HepG2 (cell line): Measurements from ENCODE around the gene NBEAL2. TPM values are rescaled to one million over a fixed set of nuclear protein-coding genes. Genes with fewer than 3 reads are reported as not detected.

ENCODE experiments used
- BCL6 ChIP-seq: IDR thresholded peaks from 2 replicates; pipeline ENCODE4 v1.6.1; 2016; ENCODE audit warnings: missing genetic modification reagents, missing compliant biosample characterization
- CBFB ChIP-seq: sonication (generic); formaldehyde crosslinking; IDR thresholded peaks from 2 replicates; pipeline ENCODE4 v1.4.0; 2020; ENCODE audit warnings: missing genetic modification reagents
- CEBPZ ChIP-seq: IDR thresholded peaks from 2 replicates; pipeline ENCODE4 v1.6.1; 2012; ENCODE audit warnings: low read length, improper control_type of control experiment
- HBP1 ChIP-seq: IDR thresholded peaks from 2 replicates; pipeline ENCODE4 v1.6.1; 2016; ENCODE audit warnings: low read depth, control low read depth
- NFKBIZ ChIP-seq: IDR thresholded peaks from 2 replicates; pipeline ENCODE4 v1.6.1; 2018; ENCODE audit warnings: missing genetic modification reagents, missing compliant biosample characterization
- RARG ChIP-seq: sonication (generic); formaldehyde crosslinking; IDR thresholded peaks from 2 replicates; pipeline ENCODE4 v1.4.0; 2020; ENCODE audit warnings: low read depth, mild to moderate bottlenecking, missing genetic modification reagents
- REPIN1 ChIP-seq: sonication (generic); formaldehyde crosslinking; IDR thresholded peaks from 2 replicates; pipeline ENCODE4 v1.8.0; 2022; ENCODE audit warnings: missing genetic modification reagents, low read depth, mild to moderate bottlenecking, borderline replicate concordance
- RFXANK ChIP-seq: IDR thresholded peaks from 2 replicates; pipeline ENCODE4 v1.6.1; 2016
- SALL1 ChIP-seq: sonication (generic); formaldehyde crosslinking; IDR thresholded peaks from 2 replicates; pipeline ENCODE4 v1.8.0; 2022; ENCODE audit warnings: mild to moderate bottlenecking, missing genetic modification reagents
- SETDB1 ChIP-seq: sonication (generic); formaldehyde crosslinking; IDR thresholded peaks from 2 replicates; pipeline ENCODE4 v1.5.1; 2020; ENCODE audit warnings: missing genetic modification reagents, mild to moderate bottlenecking, borderline replicate concordance
- ZBTB21 ChIP-seq: sonication (generic); formaldehyde crosslinking; IDR thresholded peaks from 2 replicates; pipeline ENCODE4 v1.4.0; 2020; ENCODE audit warnings: missing genetic modification reagents
- ZBTB34 ChIP-seq: sonication (generic); formaldehyde crosslinking; IDR thresholded peaks from 2 replicates; pipeline ENCODE4 v1.8.0; 2022; ENCODE audit warnings: mild to moderate bottlenecking, missing genetic modification reagents
- ZMYM3 ChIP-seq: sonication (generic); formaldehyde crosslinking; IDR thresholded peaks from 2 replicates; pipeline ENCODE4 v1.5.1; 2020; ENCODE audit warnings: mild to moderate bottlenecking, missing genetic modification reagents
- ZNF12 ChIP-seq: sonication (generic); formaldehyde crosslinking; IDR thresholded peaks from 2 replicates; pipeline ENCODE4 v1.5.0; 2020; ENCODE audit warnings: missing genetic modification reagents
- ZNF609 ChIP-seq: sonication (generic); formaldehyde crosslinking; IDR thresholded peaks from 2 replicates; pipeline ENCODE4 v1.4.0; 2020; ENCODE audit warnings: mild to moderate bottlenecking, missing genetic modification reagents, borderline replicate concordance
- ZNF780A ChIP-seq: sonication (generic); formaldehyde crosslinking; IDR thresholded peaks from 2 replicates; pipeline ENCODE4 v1.8.0; 2022; ENCODE audit warnings: mild to moderate bottlenecking, missing genetic modification reagents, moderate library complexity
- polyA plus RNA-seq, 8 experiments: library from polyadenylated mRNA; depleted of rRNA in 3 of 8; stranded (reverse) in 7 of 8; unstranded in 1 of 8; fragments of >200 nt; fragmentation: Illumina TruSeq in 4 of 8; extraction: Trizol in 4 of 8; gene quantifications; 2 replicates each; pipeline versions ENCODE4 v1.2.1 to v1.2.3, GENCODE V29; 2011 to 2016; ENCODE audit warnings: low read depth in 4 of 8, missing spikeins in 1 of 8, mixed read lengths in 1 of 8; ENCODE audit not compliant: insufficient read depth in 1 of 8
- total RNA-seq, 5 experiments: library from RNA; depleted of rRNA; stranded (reverse); fragments of >200 nt; fragmentation: Illumina TruSeq; extraction: Trizol; gene quantifications; 2 replicates each; pipeline ENCODE4 v1.2.3, GENCODE V29; 2016; ENCODE audit warnings: low read depth in 1 of 5

Gene NBEAL2
- total and polyA plus RNA-seq, 2 of the 13 experiments (the other 11 are each of a cell fraction or from before 2014, with no cell fraction given): 9.7 to 12.4 TPM

GRCh38 chr3:46978985-46979944 is at the start of gene NBEAL2 (continued):
- TF ChIP-seq CEBPZ: no peak
- 0 out of 2 replicates have a peak, but pooled peaks have one; percentile 25 for TF ChIP-seq REPIN1
- TF ChIP-seq ZBTB34 (CRISPR knock-in tag): peak; percentile 62; the same call in 1 of the 2 replicates
- no peak for TF ChIP-seq CBFB (CRISPR knock-in tag)
- TF ChIP-seq SALL1: peak; percentile 65
- TF ChIP-seq ZNF12 (CRISPR knock-in tag): no peak
- peak; percentile 58; the same call in 1 of the 2 replicates for TF ChIP-seq ZMYM3 (CRISPR knock-in tag)
- TF ChIP-seq ZNF609 (CRISPR knock-in tag): peak; percentile 36; the same call in 1 of the 2 replicates
- TF ChIP-seq ZNF780A (CRISPR knock-in tag): no peak
- no peak for TF ChIP-seq SETDB1
- TF ChIP-seq BCL6 (CRISPR knock-in tag): peak; percentile 40; the same call in 1 of the 2 replicates
- no peak for TF ChIP-seq RFXANK (CRISPR knock-in tag)
- TF ChIP-seq NFKBIZ (CRISPR knock-in tag): no peak
- TF ChIP-seq RARG (CRISPR knock-in tag): no peak
- TF ChIP-seq HBP1: no peak
- no peak for TF ChIP-seq ZBTB21 (CRISPR knock-in tag)
